ENCODE results near the gene STMND1. TPM values are rescaled to one million over a fixed set of nuclear protein-coding genes. Genes with fewer than 3 reads are reported as not detected.

STMND1 gene
- total and polyA plus RNA-seq, 2 of the 4 experiments (the other 2 are of a cell fraction) = not detected

DNA sequence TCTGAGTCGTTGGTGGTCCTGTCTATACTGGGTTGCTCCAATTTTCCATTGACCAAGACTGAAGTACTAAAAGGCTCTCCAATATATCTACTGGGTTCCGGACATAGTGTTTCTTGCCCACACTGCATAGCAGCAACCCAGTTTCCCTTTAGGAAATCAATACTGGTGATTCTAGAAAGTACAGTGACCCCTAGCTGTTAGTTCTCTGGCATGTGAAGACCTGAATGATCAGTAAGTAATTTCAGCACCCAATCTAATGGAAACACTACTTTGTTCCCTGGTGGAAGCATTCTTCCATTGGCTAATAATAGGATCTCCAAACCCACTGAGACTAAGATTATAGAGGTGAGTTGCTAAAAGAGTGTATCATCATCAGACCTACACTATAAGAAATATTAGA lies 40.8 kb upstream of the STMND1 start:
- Histone ChIP-seq H3K4me2 (ENCODE audit: low read depth, low read length) (no peak overlapping the region), H4K8ac (ENCODE audit: low read depth in 2 of 2, low read length in 2 of 2) (no peak overlapping the region), H2BK20ac (ENCODE audit: low read depth, low read length) (no peak overlapping the region), H3K18ac (ENCODE audit: low read depth, low read length) (no peak overlapping the region), H2BK15ac (ENCODE audit: low read depth, low read length) (no peak overlapping the region), H2BK120ac (ENCODE audit: low read depth, low read length) (no peak overlapping the region), H3K27me3 (ENCODE audit: control insufficient read depth, insufficient read depth, low read length) (no peaks in the 10 kb centered on the region), H3K14ac (replicated peaks; ENCODE audit: low read depth, low read length) (no peak overlapping the region), H3K4ac (ENCODE audit: low read depth, low read length) (no peak overlapping the region), H3K27ac (ENCODE audit: insufficient read depth, low read length) (no peak overlapping the region), H4K91ac (ENCODE audit: insufficient read depth, low read depth, low read length) (no peak overlapping the region), H2AFZ (replicated peaks; ENCODE audit: low read length, poor library complexity) (no peak overlapping the region), H3K9ac (ENCODE audit: low read depth, low read length) (no peak overlapping the region), H3K9me1 (ENCODE audit: insufficient read depth, low read length) (no peaks in the 10 kb centered on the region), H4K5ac (ENCODE audit: low read depth, low read length) (no peak overlapping the region), H3K23ac (ENCODE audit: low read depth, low read length) (no peak overlapping the region), H2AK9ac (replicated peaks; ENCODE audit: low read depth, low read length, poor library complexity) (no peak overlapping the region), H3K9me3 (ENCODE audit: control insufficient read depth, insufficient read depth, low read length) (no peaks in the 10 kb centered on the region), H3K56ac (ENCODE audit: extremely low read depth, insufficient read depth, low read length) (no peak overlapping the region), H3K36me3 (ENCODE audit: control insufficient read depth, insufficient read depth, low read length) (no peaks in the 10 kb centered on the region), H2BK5ac (ENCODE audit: low read depth, low read length, poor library complexity, severe bottlenecking) (no peak overlapping the region), H4K20me1 (ENCODE audit: insufficient read depth, low read length) (no peaks in the 10 kb centered on the region), H2AK5ac (ENCODE audit: low read depth, low read length) (no peak overlapping the region), H3K4me3 (ENCODE audit: insufficient read depth, low read depth, low read length) (no peak overlapping the region), H3K79me1 (ENCODE audit: low read depth in 1 of 2, low read length in 2 of 2) (no peaks in the 10 kb centered on the region), H3K4me1 (ENCODE audit: control insufficient read depth, insufficient read depth, low read length) (no peaks in the 10 kb centered on the region)
- POLR2A ChIA-PET (ENCODE audit: unreplicated experiment) = no interaction called here
- BruUV-seq (replicated peaks) = no TSS peak
- DNase-seq = no peak
- no CpG with 5 or more reads among the region's 2 CpGs for WGBS, 2 experiments (ENCODE audit: extremely low coverage in 2 of 2, insufficient read length in 1 of 2)
- dilution Hi-C loops (cut with HindIII; ENCODE audit: low sequenced_read_pairs, unreplicated experiment) = no loop called here
- in situ Hi-C loops (cut with MboI; ENCODE audit: low sequenced_read_pairs) = no loop called here
- TF ChIP-seq MAFK (IDR thresholded peaks at IDR 0.05; ENCODE audit: low read depth, low read length) (no peak), SMC3 (IDR thresholded peaks at IDR 0.05; ENCODE audit: low read depth, low read length) (no peak), CEBPB (IDR thresholded peaks at IDR 0.05; ENCODE audit: low read depth, low read length) (no peak), MXI1 (IDR thresholded peaks at IDR 0.05; ENCODE audit: borderline replicate concordance, low read depth, low read length) (no peak), RFX5 (IDR thresholded peaks at IDR 0.05; ENCODE audit: low read depth, low read length) (no peak), POLR2A (IDR thresholded peaks at IDR 0.05; ENCODE audit: low read depth, low read length) (no peak), CHD1 (IDR thresholded peaks at IDR 0.05; ENCODE audit: low read depth, low read length) (no peak), RCOR1 (IDR thresholded peaks at IDR 0.05; ENCODE audit: insufficient replicate concordance, low read length) (no peak), FOS (IDR thresholded peaks at IDR 0.05; ENCODE audit: low read depth, low read length) (no peak), MAZ (IDR thresholded peaks at IDR 0.05; ENCODE audit: borderline replicate concordance, low read depth, low read length) (no peak)
- TF ChIP-seq, protein P1, sequence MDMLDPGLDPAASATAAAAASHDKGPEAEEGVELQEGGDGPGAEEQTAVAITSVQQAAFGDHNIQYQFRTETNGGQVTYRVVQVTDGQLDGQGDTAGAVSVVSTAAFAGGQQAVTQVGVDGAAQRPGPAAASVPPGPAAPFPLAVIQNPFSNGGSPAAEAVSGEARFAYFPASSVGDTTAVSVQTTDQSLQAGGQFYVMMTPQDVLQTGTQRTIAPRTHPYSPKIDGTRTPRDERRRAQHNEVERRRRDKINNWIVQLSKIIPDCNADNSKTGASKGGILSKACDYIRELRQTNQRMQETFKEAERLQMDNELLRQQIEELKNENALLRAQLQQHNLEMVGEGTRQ (IDR thresholded peaks at IDR 0.05; ENCODE audit: low read depth, low read length) = no peak
- TF ChIP-seq, protein P2, sequence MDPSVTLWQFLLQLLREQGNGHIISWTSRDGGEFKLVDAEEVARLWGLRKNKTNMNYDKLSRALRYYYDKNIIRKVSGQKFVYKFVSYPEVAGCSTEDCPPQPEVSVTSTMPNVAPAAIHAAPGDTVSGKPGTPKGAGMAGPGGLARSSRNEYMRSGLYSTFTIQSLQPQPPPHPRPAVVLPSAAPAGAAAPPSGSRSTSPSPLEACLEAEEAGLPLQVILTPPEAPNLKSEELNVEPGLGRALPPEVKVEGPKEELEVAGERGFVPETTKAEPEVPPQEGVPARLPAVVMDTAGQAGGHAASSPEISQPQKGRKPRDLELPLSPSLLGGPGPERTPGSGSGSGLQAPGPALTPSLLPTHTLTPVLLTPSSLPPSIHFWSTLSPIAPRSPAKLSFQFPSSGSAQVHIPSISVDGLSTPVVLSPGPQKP (IDR thresholded peaks at IDR 0.05; ENCODE audit: borderline replicate concordance, low read depth, low read length) = no peak
- TF ChIP-seq, protein P3, sequence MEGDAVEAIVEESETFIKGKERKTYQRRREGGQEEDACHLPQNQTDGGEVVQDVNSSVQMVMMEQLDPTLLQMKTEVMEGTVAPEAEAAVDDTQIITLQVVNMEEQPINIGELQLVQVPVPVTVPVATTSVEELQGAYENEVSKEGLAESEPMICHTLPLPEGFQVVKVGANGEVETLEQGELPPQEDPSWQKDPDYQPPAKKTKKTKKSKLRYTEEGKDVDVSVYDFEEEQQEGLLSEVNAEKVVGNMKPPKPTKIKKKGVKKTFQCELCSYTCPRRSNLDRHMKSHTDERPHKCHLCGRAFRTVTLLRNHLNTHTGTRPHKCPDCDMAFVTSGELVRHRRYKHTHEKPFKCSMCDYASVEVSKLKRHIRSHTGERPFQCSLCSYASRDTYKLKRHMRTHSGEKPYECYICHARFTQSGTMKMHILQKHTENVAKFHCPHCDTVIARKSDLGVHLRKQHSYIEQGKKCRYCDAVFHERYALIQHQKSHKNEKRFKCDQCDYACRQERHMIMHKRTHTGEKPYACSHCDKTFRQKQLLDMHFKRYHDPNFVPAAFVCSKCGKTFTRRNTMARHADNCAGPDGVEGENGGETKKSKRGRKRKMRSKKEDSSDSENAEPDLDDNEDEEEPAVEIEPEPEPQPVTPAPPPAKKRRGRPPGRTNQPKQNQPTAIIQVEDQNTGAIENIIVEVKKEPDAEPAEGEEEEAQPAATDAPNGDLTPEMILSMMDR (conservative IDR thresholded peaks at IDR 0.05; ENCODE audit: low read depth, low read length) = no peak
- CTCF ChIA-PET = no interaction called here
- ATAC-seq (ENCODE audit: low read depth) = no peak
- intact Hi-C loops (cut with micrococcal nuclease) = no loop called here

All from IMR-90 (cell line).